ENCODE measurements around the gene THY1.

DNA sequence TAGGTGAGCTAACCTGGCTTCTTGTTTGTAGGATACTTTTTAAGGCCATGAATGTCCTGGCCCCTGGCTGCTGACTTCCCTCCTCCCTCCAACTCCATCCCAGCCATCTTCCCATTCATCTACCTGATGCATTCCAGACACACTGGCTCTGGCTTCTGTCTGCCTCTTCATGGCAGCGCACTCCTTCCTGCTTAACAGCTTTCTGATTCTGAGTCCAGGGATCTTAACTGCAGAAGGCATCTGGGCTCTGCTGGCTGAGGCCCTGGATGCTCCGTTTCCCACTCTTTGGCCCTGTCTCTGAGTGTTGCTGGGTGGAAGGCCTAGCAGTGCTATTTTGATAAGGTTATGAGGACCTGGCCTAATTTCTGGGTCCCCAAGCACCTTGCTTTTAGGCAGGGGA lies 1.8 kb upstream of the THY1 start:
- no peak for TF ChIP-seq EZH2 (IDR thresholded peaks at IDR 0.05; ENCODE audit: low read length)
- TF ChIP-seq, protein P1, sequence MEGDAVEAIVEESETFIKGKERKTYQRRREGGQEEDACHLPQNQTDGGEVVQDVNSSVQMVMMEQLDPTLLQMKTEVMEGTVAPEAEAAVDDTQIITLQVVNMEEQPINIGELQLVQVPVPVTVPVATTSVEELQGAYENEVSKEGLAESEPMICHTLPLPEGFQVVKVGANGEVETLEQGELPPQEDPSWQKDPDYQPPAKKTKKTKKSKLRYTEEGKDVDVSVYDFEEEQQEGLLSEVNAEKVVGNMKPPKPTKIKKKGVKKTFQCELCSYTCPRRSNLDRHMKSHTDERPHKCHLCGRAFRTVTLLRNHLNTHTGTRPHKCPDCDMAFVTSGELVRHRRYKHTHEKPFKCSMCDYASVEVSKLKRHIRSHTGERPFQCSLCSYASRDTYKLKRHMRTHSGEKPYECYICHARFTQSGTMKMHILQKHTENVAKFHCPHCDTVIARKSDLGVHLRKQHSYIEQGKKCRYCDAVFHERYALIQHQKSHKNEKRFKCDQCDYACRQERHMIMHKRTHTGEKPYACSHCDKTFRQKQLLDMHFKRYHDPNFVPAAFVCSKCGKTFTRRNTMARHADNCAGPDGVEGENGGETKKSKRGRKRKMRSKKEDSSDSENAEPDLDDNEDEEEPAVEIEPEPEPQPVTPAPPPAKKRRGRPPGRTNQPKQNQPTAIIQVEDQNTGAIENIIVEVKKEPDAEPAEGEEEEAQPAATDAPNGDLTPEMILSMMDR (optimal IDR thresholded peaks at IDR 0.05 in 1 of 3, IDR thresholded peaks at IDR 0.05 in 1 of 3, conservative IDR thresholded peaks at IDR 0.05 in 1 of 3; ENCODE audit: extremely low read depth in 1 of 3, insufficient read depth in 2 of 3, low read length in 3 of 3): no peak

Measured in keratinocyte (primary cell).